ENCODE results near the gene OR11H1. TPM values are rescaled to one million over a fixed set of nuclear protein-coding genes. Genes with fewer than 3 reads are reported as not detected.
"Not testable (repeated sequence)": the region's sequence is repeated elsewhere in the genome, so short reads cannot be mapped to it uniquely, and the experiment has no call there.

Gene OR11H1, protein sequence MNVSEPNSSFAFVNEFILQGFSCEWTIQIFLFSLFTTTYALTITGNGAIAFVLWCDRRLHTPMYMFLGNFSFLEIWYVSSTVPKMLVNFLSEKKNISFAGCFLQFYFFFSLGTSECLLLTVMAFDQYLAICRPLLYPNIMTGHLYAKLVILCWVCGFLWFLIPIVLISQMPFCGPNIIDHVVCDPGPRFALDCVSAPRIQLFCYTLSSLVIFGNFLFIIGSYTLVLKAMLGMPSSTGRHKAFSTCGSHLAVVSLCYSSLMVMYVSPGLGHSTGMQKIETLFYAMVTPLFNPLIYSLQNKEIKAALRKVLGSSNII
- not detected in 2 replicates for total RNA-seq (2013; cell fraction: nucleolus; rRNA removed)
- total RNA-seq (2014; rRNA removed) (not detected in 2 replicates), total RNA-seq (2014; rRNA removed; fragmentation: Illumina TruSeq; extraction: Trizol) (not detected in 2 replicates), total RNA-seq (2021) (not detected in 2 replicates), polyA plus RNA-seq (2011; rRNA removed) (not detected in 2 replicates), polyA plus RNA-seq (2014; fragmentation: Illumina TruSeq; extraction: Trizol) (not detected in 2 replicates), polyA plus RNA-seq (2014; fragmentation: Nextera tagmentation; extraction: Ambion mirVana) (not detected), polyA plus RNA-seq (2014; rRNA removed) (not detected in 2 replicates), polyA plus RNA-seq (2016; fragmentation: Nextera tagmentation; extraction: Ambion mirVana) (not detected), polyA minus RNA-seq (2011; rRNA and poly(A)+ RNA removed) (not detected in 2 replicates), Bru-seq, nascent RNA (not detected), BruChase-seq, experiment 1, labeled RNA remaining after a 6-hour chase (not detected), BruChase-seq, experiment 2, labeled RNA remaining after a 2-hour chase (not detected)
- not detected for polyA plus RNA-seq (2011; ENCODE audit: low read depth)
- polyA plus RNA-seq (2011; cell fraction: cytosol; rRNA removed) = not detected in 2 replicates
- not detected in 2 replicates for polyA plus RNA-seq (2011; cell fraction: nucleus; rRNA removed)
- polyA plus RNA-seq (2012) = not detected in 2 replicates
- not detected in 2 replicates for polyA minus RNA-seq (2011; cell fraction: cytosol; rRNA and poly(A)+ RNA removed)
- polyA minus RNA-seq (2011; cell fraction: nucleus; rRNA and poly(A)+ RNA removed) = not detected in 2 replicates
- long read RNA-seq, experiment 1 = 0 reads
- long read RNA-seq, experiment 2 = 0 reads

DNA sequence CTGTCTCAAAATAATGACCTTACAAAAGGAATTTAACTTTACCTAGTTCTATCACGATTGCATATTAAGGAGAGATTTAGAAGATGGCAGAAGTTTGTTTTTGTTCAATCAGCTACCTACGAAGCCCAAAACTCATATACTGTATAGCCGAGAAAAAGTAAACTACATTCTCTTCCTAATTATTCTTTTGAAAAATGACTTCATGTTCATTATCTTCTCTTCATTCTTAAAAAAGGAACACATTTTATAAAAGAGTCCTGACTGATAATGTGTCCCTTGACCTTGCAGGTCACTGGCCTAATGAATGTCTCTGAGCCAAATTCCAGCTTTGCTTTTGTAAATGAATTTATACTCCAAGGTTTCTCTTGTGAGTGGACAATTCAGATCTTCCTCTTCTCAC is at the start of gene OR11H1:
TSS of gene OR11H1 (plus strand) at position 301 of the 400 bp plus-strand sequence. CDS start at position 301, 0 bp downstream.
- H3K9me3 ChIP-seq (replicated peaks; ENCODE audit: control insufficient read depth, insufficient read depth, low read length); H4K20me1 ChIP-seq (ENCODE audit: control insufficient read depth, insufficient read depth); H3K36me3 ChIP-seq (ENCODE audit: control insufficient read depth in 2 of 2, insufficient read depth in 2 of 2, low read length in 1 of 2); H3K27ac ChIP-seq (ENCODE audit: control insufficient read depth, insufficient read depth); SMC1A ChIA-PET (ENCODE audit: uncharacterized antibody, unreplicated experiment); in situ Hi-C loops (cut with MboI); H3K27me3 ChIP-seq (replicated peaks in 1 of 2; ENCODE audit: control insufficient read depth in 2 of 2, insufficient read depth in 2 of 2, low read length in 1 of 2); H3K4me1 ChIP-seq (ENCODE audit: control insufficient read depth, insufficient read depth, low read length); H3K4me3 ChIP-seq; DNase-seq (ENCODE audit: low read depth, low spot score); ATAC-seq; POLR2A ChIA-PET; CTCF ChIA-PET; H2AFZ ChIP-seq (ENCODE audit: control insufficient read depth, low read depth, low read length); intact Hi-C loops (cut with micrococcal nuclease; ENCODE audit: unreplicated experiment); RAD21 ChIA-PET (ENCODE audit: unreplicated experiment); FAIRE-seq; H3K9ac ChIP-seq (ENCODE audit: control insufficient read depth, insufficient read depth, low read length); H3K79me2 ChIP-seq (ENCODE audit: control insufficient read depth, insufficient read depth, low read length); BruUV-seq (replicated peaks); H3K4me2 ChIP-seq (ENCODE audit: control insufficient read depth, insufficient read depth): not testable (repeated sequence)
- WGBS (ENCODE audit: insufficient coverage, insufficient replicate concordance, low lambda C conversion rate, missing lambda C conversion rate) = no CpG with 5 or more reads among the region's 3 CpGs

DNA sequence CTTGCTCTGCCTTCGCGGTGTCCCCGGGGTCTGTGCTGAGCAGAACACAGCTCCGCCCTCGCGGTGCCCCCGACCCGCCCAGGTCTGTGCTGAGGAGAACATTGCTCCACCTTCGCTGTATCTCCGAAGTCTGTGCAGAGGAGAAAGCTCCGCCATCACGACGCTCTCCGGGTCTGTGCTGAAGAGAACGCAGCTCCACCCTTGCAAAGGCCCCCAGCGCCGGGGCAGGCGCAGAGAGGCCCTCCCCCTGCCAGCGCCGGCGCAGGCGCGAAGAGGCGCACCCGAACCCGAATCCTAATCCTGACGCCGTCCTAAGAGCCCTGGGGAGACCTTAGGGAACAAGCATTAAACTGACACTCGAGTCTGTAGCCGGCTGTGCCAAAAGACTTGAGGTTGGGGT is 18.0 kb upstream of the OR11H1 start:
- H3K4me3 ChIP-seq; POLR2A ChIA-PET; BruUV-seq (replicated peaks); H3K27ac ChIP-seq (ENCODE audit: control insufficient read depth, insufficient read depth); ATAC-seq; H3K36me3 ChIP-seq (ENCODE audit: control insufficient read depth in 2 of 2, insufficient read depth in 2 of 2, low read length in 1 of 2); H3K4me2 ChIP-seq (ENCODE audit: control insufficient read depth, insufficient read depth); H4K20me1 ChIP-seq (ENCODE audit: control insufficient read depth, insufficient read depth); H3K9ac ChIP-seq (ENCODE audit: control insufficient read depth, insufficient read depth, low read length); H3K9me3 ChIP-seq (replicated peaks; ENCODE audit: control insufficient read depth, insufficient read depth, low read length); H3K27me3 ChIP-seq (replicated peaks in 1 of 2; ENCODE audit: control insufficient read depth in 2 of 2, insufficient read depth in 2 of 2, low read length in 1 of 2); FAIRE-seq; H2AFZ ChIP-seq (ENCODE audit: control insufficient read depth, low read depth, low read length); RAD21 ChIA-PET (ENCODE audit: unreplicated experiment); in situ Hi-C loops (cut with MboI); CTCF ChIA-PET; DNase-seq (ENCODE audit: low read depth, low spot score); SMC1A ChIA-PET (ENCODE audit: uncharacterized antibody, unreplicated experiment); H3K79me2 ChIP-seq (ENCODE audit: control insufficient read depth, insufficient read depth, low read length); intact Hi-C loops (cut with micrococcal nuclease; ENCODE audit: unreplicated experiment); H3K4me1 ChIP-seq (ENCODE audit: control insufficient read depth, insufficient read depth, low read length): not testable (repeated sequence)
- 70% methylated on average over 4 of the region's 30 CpGs for WGBS (ENCODE audit: insufficient coverage, insufficient replicate concordance, low lambda C conversion rate, missing lambda C conversion rate)

DNA sequence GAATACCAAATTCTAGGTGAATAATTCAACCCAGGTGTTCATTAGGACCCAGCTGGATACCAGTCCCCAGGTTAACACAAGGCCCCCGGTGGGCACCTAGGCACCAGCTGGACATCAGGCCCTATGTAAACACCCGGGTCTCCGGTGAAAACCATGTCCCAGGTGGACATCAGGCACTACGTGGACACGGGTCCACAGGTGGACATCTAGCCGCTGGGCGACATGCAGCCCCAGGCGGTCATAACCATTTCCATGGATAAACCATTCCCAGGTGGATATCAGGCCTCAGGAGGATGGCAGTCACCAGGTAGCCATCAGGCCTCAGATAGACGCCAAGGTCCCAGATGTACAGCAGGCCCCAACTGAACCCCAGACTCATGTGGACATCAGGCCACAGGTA is 12.1 kb upstream of the OR11H1 start:
- POLR2A ChIA-PET; H2AFZ ChIP-seq (ENCODE audit: control insufficient read depth, low read depth, low read length); H3K4me3 ChIP-seq; H3K79me2 ChIP-seq (ENCODE audit: control insufficient read depth, insufficient read depth, low read length); in situ Hi-C loops (cut with MboI); RAD21 ChIA-PET (ENCODE audit: unreplicated experiment); H3K4me2 ChIP-seq (ENCODE audit: control insufficient read depth, insufficient read depth); DNase-seq (ENCODE audit: low read depth, low spot score); H3K36me3 ChIP-seq (ENCODE audit: control insufficient read depth in 2 of 2, insufficient read depth in 2 of 2, low read length in 1 of 2); CTCF ChIA-PET; ATAC-seq; H3K27ac ChIP-seq (ENCODE audit: control insufficient read depth, insufficient read depth); H3K9ac ChIP-seq (ENCODE audit: control insufficient read depth, insufficient read depth, low read length); FAIRE-seq; BruUV-seq (replicated peaks); H3K4me1 ChIP-seq (ENCODE audit: control insufficient read depth, insufficient read depth, low read length); intact Hi-C loops (cut with micrococcal nuclease; ENCODE audit: unreplicated experiment); SMC1A ChIA-PET (ENCODE audit: uncharacterized antibody, unreplicated experiment); H3K27me3 ChIP-seq (replicated peaks in 1 of 2; ENCODE audit: control insufficient read depth in 2 of 2, insufficient read depth in 2 of 2, low read length in 1 of 2); H4K20me1 ChIP-seq (ENCODE audit: control insufficient read depth, insufficient read depth); H3K9me3 ChIP-seq (replicated peaks; ENCODE audit: control insufficient read depth, insufficient read depth, low read length): not testable (repeated sequence)
- WGBS (ENCODE audit: insufficient coverage, insufficient replicate concordance, low lambda C conversion rate, missing lambda C conversion rate) = 66% methylated on average over 9 of the region's 9 CpGs

Measured in GM12878 (cell line).